ENCODE results near the gene PDXP. TPM values are rescaled to one million over a fixed set of nuclear protein-coding genes. Genes with fewer than 3 reads are reported as not detected.

Gene PDXP
- total and polyA plus RNA-seq, 2 donors (not counting 1 experiment from before 2014, with no cell fraction given) = 4.0 to 7.9 TPM

DNA sequence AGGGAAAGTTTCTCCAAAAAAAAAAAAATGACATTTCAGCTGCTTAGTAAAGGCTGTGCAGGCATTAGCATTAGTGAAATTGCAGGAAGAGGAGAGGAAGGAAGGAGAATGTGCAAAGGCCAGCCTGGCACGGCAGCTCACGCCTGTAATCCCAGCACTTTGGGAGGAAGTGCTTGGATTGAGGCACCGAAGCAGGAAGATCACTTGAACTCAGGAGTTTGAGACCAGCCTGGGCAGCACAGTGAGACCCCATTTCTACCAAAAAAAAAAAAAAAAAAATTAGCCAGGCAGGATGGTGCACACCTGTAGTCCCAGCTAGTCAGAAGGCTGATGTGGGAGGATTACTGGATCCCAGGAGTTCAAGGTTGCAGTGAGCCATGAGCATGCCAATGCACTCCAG, 46.1 kb downstream of the PDXP start:
- Histone ChIP-seq H3K79me2 (ENCODE audit: control insufficient read depth, insufficient read depth, low read length) (no peaks in the 10 kb centered on the region), H3K9ac (ENCODE audit: insufficient read depth, low read length) (no peak overlapping the region), H3K4me1 (ENCODE audit: control insufficient read depth, extremely low read depth, insufficient read depth, low read length) (no peaks in the 10 kb centered on the region), H3K27ac (ENCODE audit: insufficient read depth, low read length) (no peak overlapping the region), H3K9me3 (ENCODE audit: control insufficient read depth, insufficient read depth, low read depth, low read length) (no peaks in the 10 kb centered on the region), H3K27me3 (ENCODE audit: control insufficient read depth, insufficient read depth, low read length) (no peaks in the 10 kb centered on the region), H4K20me1 (ENCODE audit: control insufficient read depth, extremely low read depth, insufficient read depth, low read length) (no peaks in the 10 kb centered on the region), H3K4me3 (replicated peaks in 1 of 4; ENCODE audit: control extremely low read depth in 1 of 4, insufficient read depth in 1 of 4, low read depth in 3 of 4, low read length in 4 of 4) (no peak overlapping the region), H3K4me2 (ENCODE audit: extremely low read depth, insufficient read depth, low read length) (no peak overlapping the region), H2AFZ (ENCODE audit: low read length) (no peak overlapping the region), H3K36me3 (ENCODE audit: control insufficient read depth, insufficient read depth, low read length) (no peaks in the 10 kb centered on the region)
- no peak for DNase-seq (ENCODE audit: low read depth in 2 of 2)
- TF ChIP-seq EZH2 (IDR thresholded peaks at IDR 0.05; ENCODE audit: low read length, missing control alignments) = no peak
- TF ChIP-seq, protein P1, sequence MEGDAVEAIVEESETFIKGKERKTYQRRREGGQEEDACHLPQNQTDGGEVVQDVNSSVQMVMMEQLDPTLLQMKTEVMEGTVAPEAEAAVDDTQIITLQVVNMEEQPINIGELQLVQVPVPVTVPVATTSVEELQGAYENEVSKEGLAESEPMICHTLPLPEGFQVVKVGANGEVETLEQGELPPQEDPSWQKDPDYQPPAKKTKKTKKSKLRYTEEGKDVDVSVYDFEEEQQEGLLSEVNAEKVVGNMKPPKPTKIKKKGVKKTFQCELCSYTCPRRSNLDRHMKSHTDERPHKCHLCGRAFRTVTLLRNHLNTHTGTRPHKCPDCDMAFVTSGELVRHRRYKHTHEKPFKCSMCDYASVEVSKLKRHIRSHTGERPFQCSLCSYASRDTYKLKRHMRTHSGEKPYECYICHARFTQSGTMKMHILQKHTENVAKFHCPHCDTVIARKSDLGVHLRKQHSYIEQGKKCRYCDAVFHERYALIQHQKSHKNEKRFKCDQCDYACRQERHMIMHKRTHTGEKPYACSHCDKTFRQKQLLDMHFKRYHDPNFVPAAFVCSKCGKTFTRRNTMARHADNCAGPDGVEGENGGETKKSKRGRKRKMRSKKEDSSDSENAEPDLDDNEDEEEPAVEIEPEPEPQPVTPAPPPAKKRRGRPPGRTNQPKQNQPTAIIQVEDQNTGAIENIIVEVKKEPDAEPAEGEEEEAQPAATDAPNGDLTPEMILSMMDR (conservative IDR thresholded peaks at IDR 0.05 in 1 of 2, IDR thresholded peaks at IDR 0.05 in 1 of 2; ENCODE audit: low read depth in 1 of 2, low read length in 2 of 2) = no peak

DNA sequence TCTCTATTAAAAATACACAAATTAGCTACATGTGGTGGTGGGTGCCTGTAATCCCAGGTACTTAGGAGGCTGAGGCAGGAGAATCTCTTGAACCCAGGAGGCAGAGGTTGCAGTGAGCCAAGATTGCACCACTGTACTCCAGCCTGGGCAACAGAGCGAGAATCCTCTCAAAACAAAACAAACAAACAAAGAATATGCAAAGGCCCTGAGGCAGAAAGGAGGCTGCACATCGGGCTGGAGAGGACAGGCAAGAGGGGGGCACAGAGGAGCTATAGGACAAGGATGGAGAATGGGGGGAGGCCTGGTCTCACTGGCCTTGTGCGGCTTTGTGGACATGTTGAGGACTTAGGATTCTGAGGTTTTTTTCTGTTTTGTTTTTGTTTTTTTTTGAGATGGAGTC, 46.7 kb downstream of the PDXP start:
- no peak overlapping the region for H3K9ac ChIP-seq (ENCODE audit: insufficient read depth, low read length)
- no peaks in the 10 kb centered on the region for H3K4me1 ChIP-seq (ENCODE audit: control insufficient read depth, extremely low read depth, insufficient read depth, low read length)
- no peaks in the 10 kb centered on the region for H4K20me1 ChIP-seq (ENCODE audit: control insufficient read depth, extremely low read depth, insufficient read depth, low read length)
- H3K4me3 ChIP-seq (replicated peaks in 1 of 4; ENCODE audit: control extremely low read depth in 1 of 4, insufficient read depth in 1 of 4, low read depth in 3 of 4, low read length in 4 of 4) = no peak overlapping the region
- H3K9me3 ChIP-seq (ENCODE audit: control insufficient read depth, insufficient read depth, low read depth, low read length) = no peaks in the 10 kb centered on the region
- H3K36me3 ChIP-seq (ENCODE audit: control insufficient read depth, insufficient read depth, low read length) = no peaks in the 10 kb centered on the region
- TF ChIP-seq EZH2 (IDR thresholded peaks at IDR 0.05; ENCODE audit: low read length, missing control alignments) = no peak
- TF ChIP-seq, protein P1 (conservative IDR thresholded peaks at IDR 0.05 in 1 of 2, IDR thresholded peaks at IDR 0.05 in 1 of 2; ENCODE audit: low read depth in 1 of 2, low read length in 2 of 2) = no peak
- no peak overlapping the region for H3K27ac ChIP-seq (ENCODE audit: insufficient read depth, low read length)
- no peak overlapping the region for H2AFZ ChIP-seq (ENCODE audit: low read length)
- no peaks in the 10 kb centered on the region for H3K79me2 ChIP-seq (ENCODE audit: control insufficient read depth, insufficient read depth, low read length)
- DNase-seq (ENCODE audit: low read depth in 2 of 2) = no peak
- H3K27me3 ChIP-seq (ENCODE audit: control insufficient read depth, insufficient read depth, low read length) = no peaks in the 10 kb centered on the region
- no peak overlapping the region for H3K4me2 ChIP-seq (ENCODE audit: extremely low read depth, insufficient read depth, low read length)

DNA sequence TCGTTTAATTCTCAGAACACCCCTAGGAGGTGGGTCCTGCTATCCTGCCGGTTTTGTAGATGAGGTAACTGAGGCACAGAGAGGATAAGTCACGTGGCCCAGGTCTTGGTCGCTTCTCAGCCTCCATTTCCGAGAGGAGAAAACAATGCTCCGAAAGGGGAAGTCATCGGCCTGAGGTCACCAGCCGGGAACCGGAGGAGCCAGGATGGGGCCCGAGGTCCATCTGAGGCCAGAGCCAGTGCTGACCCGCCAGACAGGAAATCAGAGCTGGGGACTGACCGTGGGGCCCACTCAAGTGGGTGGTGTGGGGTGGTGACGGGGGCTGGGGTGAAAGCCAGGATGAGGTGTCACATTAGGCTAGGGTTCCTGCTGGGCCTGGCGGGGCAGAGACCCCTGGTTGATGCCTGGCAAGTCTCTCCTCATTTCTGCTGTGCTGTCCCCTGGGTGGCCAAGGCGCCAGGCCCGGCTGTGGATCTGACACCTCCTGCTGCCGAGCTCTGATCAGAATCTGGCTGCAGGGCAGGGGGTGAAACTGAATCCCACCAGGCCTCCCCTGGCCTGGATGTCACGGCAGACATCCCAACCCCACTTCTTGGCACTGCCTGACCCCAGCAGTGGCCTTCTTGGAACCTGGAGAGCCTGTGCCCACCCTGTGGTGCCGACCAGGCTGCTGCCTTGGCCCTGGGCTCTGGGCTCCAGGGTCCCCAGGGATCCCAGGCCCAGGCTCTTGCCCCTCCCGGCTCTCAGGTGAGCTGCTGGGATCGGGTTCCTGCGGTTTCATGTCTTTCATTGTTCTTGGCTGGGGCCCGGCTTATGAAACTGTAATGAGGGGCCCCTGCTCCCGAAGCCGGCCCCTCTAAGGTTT, 50.3 kb downstream of the PDXP start:
- DNase-seq (ENCODE audit: low read depth in 2 of 2) = no peak
- TF ChIP-seq EZH2 (IDR thresholded peaks at IDR 0.05; ENCODE audit: low read length, missing control alignments) = no peak
- TF ChIP-seq, protein P1 (conservative IDR thresholded peaks at IDR 0.05 in 1 of 2, IDR thresholded peaks at IDR 0.05 in 1 of 2; ENCODE audit: low read depth in 1 of 2, low read length in 2 of 2) = no peak
- no peak overlapping the region for H3K4me2 ChIP-seq (ENCODE audit: extremely low read depth, insufficient read depth, low read length)
- no peaks in the 10 kb centered on the region for H3K36me3 ChIP-seq (ENCODE audit: control insufficient read depth, insufficient read depth, low read length)
- no peak overlapping the region for H3K4me3 ChIP-seq (replicated peaks in 1 of 4; ENCODE audit: control extremely low read depth in 1 of 4, insufficient read depth in 1 of 4, low read depth in 3 of 4, low read length in 4 of 4)
- H3K27me3 ChIP-seq (ENCODE audit: control insufficient read depth, insufficient read depth, low read length) = no peaks in the 10 kb centered on the region
- no peak overlapping the region for H3K9ac ChIP-seq (ENCODE audit: insufficient read depth, low read length)
- no peaks in the 10 kb centered on the region for H4K20me1 ChIP-seq (ENCODE audit: control insufficient read depth, extremely low read depth, insufficient read depth, low read length)
- no peaks in the 10 kb centered on the region for H3K9me3 ChIP-seq (ENCODE audit: control insufficient read depth, insufficient read depth, low read depth, low read length)
- no peaks in the 10 kb centered on the region for H3K79me2 ChIP-seq (ENCODE audit: control insufficient read depth, insufficient read depth, low read length)
- H3K27ac ChIP-seq (ENCODE audit: insufficient read depth, low read length) = no peak overlapping the region
- H3K4me1 ChIP-seq (ENCODE audit: control insufficient read depth, extremely low read depth, insufficient read depth, low read length) = no peaks in the 10 kb centered on the region
- H2AFZ ChIP-seq (ENCODE audit: low read length) = no peak overlapping the region
